HG03066 (cell line): ENCODE data around the gene TMTC2.

Experiments
- ATAC-seq: cut with Tn5 transposase; IDR thresholded peaks from one replicate; pipeline ENCODE4 v1.9.1; 2021; ENCODE audit warnings: low read depth; ENCODE audit not compliant: unreplicated experiment

TMTC2 gene

DNA sequence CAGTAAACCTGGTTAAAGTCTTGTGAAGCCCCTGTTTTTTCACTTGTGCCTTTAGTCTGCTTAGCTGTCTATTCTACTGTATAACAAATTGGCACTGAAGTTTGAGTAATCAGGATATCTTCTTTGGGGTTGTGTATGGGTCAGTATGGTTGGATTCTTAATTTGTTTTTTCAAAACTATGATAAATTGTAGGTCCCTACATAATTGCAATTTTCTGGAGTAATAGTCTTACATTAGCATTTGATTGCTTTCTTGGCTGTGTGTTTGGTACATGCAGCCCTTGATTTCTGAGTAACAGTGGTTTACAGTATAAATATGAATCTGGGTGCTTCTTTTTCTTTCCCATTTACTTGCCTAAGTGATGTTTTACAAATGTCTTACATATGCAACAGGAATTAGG, 186.6 kb downstream of the TMTC2 start:
- ATAC-seq, result no peak

- ATAC-seq, result no peak
Observed at GRCh38 chr12:82873951-82874350, 187.2 kb downstream of the TMTC2 start.

- no peak for ATAC-seq
Observed at GRCh38 chr12:82874945-82875344, 188.2 kb downstream of the TMTC2 start.

GRCh38 chr12:82876075-82876474, 189.4 kb downstream of the TMTC2 start:
- ATAC-seq, result no peak

GRCh38 chr12:82877963-82878362, 191.3 kb downstream of the TMTC2 start:
- ATAC-seq, result no peak

GRCh38 chr12:82880442-82880901, 193.8 kb downstream of the TMTC2 start:
- no peak for ATAC-seq

DNA sequence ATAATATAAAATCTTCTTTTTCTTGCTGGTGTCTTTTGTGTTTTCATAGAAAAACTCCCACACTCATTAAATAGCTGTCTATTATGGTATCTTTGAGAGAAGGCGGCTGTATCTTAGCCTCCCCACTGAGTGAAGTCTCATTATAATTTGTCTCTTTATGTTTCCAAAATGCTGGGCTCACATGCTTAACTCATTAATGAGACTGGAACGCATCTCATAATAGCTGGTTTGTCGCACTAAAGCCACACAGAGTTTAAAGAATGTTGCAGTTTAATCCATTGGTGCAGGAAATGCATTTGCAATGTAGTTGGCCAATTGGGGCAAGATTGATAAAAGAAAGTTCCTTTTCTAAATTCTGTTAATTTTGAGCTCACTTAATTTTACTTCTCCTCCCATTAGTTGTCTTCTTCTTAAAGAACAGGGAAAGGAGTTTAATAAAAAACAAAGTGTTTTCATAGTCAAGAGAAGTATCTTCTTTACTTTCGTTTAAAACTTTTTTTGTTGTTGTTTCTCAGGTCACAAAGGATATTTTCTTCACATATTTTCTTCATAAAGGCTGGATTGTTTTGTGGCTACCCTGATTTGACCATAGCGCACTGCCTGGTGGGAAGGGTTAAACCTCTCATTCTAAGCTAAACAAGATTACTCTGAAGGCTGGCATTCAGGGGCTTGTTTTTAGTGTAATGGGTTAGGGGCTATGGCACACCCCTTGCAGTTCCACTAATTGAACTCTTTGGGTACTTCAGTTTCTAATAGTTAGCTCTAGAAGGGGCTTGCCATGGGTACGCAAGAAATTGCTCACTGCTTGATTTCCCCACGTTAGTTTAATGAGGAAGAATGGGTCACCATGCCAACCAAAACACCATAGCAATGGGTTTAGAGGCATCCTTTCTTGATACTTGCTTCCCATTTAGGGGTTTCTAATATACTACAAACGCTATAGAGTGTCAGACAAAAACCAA, 197.0 kb downstream of the TMTC2 start:
- ATAC-seq, result no peak

GRCh38 chr12:82886671-82887340, 200.1 kb downstream of the TMTC2 start:
- no peak for ATAC-seq

DNA sequence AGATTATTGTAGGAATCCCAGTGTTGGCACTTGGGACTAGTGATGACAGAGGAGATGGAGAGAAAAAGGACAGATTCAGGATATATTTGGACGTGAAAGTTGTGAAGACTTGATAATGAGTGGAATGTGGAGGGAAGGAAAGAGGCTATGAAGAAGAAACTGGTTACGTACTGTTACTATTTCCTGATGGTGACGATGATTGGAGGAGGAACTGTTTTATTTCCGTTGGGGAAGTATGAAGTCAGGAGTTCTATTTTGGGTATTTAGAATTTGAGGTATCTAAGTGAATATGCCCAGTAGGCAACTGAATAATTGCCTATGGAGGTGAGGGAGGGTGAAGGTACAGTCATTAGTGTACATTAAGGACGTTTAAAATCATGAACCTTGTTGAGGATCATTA, 207.2 kb downstream of the TMTC2 start:
- no peak for ATAC-seq

DNA sequence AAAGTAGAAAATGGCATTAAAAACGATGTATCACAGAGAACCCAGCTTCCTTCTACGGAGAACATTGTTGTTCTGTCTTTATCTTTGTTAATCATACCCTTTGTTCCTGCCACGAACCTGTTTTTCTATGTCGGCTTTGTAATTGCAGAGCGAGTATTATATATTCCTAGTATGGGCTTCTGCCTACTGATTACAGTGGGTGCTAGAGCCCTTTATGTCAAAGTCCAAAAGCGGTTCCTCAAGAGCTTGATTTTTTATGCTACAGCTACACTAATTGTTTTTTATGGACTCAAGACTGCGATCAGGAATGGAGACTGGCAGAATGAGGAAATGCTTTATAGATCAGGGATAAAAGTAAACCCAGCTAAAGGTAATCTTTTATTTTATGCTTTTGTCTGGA, 209.6 kb downstream of the TMTC2 start:
- no peak for ATAC-seq

DNA sequence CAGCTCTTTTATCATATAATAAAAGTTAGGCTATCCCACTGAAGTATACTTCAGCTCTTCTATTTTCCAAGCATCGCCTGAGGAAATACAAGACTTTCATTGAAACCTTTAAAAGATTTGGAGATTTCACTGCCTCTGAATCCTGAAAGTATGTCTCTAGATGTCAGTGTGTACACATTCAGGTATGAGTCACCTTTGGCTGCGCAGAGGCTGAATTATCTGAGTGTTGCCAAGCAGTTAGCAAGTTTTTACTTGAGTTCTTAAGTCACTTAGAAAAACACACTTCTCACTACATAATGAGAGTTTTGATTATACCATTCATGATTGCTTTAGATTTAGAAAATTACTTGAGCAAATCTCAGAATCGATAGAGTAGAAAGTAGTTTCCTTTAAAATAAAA, 210.3 kb downstream of the TMTC2 start:
- ATAC-seq, result no peak

- ATAC-seq, result no peak
Observed at GRCh38 chr12:82898441-82898840, 211.7 kb downstream of the TMTC2 start.

GRCh38 chr12:82904219-82904790, 217.6 kb downstream of the TMTC2 start:
- ATAC-seq, result no peak

DNA sequence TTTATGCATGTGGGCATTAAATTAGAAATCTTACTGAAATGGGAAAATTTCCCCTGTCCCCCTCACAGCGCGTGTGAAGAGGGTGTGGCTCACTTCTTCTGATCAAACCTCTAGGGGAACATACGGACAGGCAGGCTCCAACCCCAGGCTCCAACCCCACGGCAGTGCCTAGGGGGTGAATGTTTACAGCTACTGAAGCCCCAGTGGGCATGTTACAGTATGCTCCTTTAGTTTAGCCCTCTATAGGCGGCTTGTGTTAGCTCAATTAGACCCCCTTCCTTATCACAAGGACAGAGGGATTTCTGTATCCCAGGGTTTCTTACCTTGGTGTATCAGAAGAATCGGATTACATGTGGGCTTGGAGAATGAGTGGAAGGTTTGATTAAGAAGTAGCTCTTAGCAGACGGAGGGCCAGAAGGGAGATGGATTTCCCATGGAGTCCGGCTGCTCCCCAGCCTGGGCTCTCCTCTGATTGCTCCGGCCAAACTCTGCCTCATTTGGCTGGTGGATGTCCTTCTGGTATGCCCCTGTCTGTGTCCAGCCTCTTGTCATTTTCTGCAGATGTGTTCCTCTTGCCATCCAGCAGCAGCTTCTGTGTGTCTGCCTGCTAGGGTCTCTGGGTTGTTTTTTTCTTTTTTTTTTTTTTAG, 223.7 kb downstream of the TMTC2 start:
- no peak for ATAC-seq

DNA sequence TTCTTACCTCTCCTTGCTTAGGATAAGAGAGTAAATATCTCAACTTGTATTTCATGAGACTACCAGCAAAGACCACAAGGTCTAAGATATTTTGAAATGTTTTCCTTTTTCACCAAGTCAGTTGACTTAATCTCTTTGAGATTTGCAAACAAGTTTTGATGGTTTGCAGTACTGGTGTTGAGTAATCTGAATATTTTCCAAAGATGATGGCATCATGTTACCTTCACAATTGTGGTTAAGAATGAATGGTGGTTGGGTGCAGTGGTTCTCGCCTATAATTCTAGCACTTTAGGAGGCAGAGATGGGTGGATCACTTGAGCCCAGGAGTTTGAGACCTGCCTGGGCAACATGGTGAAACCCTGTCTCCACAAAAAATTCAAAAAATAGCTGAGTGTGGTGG, 225.7 kb downstream of the TMTC2 start:
- ATAC-seq, result no peak

DNA sequence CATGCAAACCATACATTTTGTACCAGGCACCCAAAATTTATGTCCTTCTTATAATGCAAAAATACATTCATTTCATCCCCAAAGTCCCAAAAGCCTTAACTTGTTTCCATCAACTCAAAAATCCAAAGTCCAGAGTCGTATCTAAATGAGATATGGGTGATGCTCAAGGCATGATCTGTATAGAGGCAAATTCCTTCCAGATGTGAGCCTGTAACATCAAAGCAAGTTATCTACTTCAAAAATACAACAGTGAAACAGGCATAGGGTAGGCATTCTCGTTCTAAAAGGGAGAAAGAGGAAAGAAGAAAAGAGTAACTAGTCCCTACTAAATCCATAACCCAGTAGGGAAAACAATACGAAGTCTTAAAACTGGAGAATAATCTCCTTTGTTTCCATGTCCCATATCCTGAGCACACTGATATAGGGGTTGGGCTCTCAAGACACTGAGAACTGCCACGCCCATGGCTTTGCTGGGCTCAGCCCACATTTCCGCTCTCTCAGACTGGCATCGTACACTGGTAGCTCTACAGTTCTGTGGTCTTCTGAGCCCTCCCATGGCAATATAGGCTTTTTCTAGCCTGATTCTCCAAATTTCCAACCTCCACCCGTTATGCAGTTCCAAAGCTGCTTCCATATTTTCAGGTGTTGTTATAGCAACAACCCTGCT, 232.8 kb downstream of the TMTC2 start:
- no peak for ATAC-seq

DNA sequence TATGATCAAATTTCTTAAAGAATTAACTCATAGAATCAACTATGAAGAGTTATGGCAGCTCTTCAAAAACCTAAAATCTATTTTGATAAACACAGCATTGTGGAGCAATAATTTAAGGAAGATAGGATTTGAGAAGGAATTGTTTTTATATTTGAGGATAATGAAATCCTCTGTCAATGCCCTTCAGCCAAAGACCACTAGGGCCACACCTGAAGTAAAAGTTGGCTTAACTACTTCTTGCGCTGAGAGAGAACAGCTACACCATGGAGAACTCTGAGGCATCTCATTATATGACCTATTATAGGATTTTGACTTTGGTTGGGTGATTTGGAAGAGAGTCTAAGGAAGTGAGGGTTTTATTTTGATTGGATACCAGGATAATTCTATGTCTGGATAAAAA, 237.2 kb downstream of the TMTC2 start:
- ATAC-seq, result no peak

GRCh38 chr12:82926630-82927029, 239.9 kb downstream of the TMTC2 start:
- ATAC-seq, result no peak

GRCh38 chr12:82930301-82930700, 243.6 kb downstream of the TMTC2 start:
- no peak for ATAC-seq

DNA sequence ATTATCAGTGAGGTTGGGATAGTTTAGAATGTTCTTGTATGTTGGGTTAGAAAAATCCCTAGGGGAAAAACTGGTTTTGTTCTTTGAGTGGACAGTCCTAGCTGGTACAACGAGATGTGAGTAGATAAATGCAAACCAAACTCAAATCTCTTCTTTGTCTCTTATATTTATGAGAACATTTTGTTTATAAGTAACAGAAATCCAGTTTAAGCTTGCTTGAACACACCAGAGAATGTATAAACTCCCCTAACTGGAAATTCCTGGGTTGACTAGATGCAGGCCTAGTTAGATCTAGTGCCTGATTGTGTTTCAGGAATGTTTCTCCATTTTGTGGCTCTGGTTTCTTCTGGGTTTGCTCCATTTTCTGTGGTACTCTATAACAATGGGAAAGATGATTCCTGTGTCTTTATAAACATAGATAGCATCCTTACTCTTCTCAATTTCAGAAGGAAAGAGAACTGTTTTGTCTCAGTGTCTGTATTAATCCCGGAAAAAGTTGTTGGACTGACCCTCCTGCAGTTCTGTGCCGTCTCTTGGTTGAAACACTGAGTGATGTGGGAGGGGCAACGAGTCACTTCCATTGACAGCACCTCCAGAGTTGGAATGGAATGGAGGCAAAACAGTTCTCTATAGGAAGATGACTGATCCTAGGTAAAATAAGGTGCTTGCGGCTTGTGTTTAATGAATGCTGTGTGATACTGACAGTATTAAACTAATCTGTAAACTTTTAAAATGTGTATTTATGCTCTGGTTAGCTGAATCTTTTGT, 244.8 kb downstream of the TMTC2 start:
- no peak for ATAC-seq
